Left renal cortex interstitium (tissue), 4 donors: ENCODE results near the gene AP5Z1. TPM values are rescaled to one million over a fixed set of nuclear protein-coding genes. Genes with fewer than 3 reads are reported as not detected.

Experiments
- DNase-seq, 4 donors: peaks; one replicate each; pipeline ENCODE4 v3.0.0-alpha.2; 2013; ENCODE audit warnings: low read depth in 4 of 4, low spot score in 2 of 4, missing footprints in 1 of 4
- polyA plus RNA-seq, 4 donors: library from polyadenylated mRNA; unstranded; fragments of 120-200 nt; gene quantifications; one replicate each; pipeline ENCODE4 v1.2.1, GENCODE V29; 2013; ENCODE audit not compliant: insufficient read length in 4 of 4

AP5Z1 gene
- polyA plus RNA-seq, 4 donors: 16.8 to 35.1 (median 27.5) TPM

DNA sequence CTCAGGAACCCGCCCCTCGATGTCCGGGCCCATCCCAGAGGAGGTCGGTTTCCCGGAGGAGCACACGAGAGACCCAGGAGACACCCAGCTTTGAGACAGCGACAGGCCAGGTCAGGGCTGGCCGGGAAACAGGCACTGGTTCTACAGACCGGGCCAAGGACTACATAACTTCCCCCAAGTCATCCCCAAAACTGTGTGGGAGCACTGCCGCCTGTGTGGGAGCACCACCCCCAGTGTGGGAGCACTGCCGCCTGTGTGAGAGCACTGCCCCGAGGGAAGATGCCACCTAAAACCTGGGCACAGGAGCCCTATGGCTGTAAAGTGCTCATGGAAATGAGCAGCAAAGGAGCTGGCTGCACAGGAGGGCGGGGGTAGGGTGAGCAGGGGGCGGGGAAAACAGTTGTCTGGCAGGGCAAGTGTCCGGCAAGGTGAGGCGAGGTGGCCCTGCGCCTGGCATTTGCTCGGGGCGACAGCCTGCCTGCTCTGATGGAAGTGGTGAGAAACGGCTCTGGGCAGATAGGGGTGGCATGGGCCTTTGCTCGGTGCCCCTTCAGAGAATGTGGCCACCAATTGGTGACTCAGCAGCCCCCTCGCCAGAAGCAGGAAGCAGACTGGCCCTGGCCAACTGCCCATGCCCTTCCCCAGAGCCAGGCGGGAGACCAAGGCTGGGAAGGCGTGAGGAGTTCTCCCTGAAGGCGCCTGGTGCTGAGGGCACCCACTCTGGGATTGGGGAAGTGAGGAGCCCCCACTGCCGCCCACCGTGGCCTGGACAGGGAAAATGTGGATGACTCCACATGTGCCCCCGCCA, 60.2 kb downstream of the AP5Z1 start:
- DNase-seq: no peak

DNA sequence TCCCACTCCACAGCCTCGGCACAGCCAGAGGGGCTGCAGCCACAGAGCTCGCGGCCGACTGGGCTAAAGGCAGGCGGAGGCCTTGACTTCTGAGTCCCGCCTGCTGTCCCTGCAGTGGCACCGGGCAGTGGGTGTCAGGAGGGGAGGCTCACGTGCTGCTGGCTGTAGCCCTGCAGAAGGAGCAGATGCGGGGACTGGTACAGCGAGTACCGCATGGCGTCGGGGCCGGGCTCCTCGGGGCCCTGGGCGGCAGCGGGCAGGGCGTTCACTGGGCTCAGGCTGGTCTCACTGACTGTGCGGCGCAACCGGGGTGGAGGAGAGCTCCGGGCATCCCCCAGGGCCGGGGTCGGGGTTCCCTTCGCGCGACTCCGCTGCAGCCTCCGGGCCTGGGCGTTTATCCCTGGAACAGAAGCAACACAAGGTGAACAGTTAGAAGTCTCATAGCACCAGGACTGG, 60.8 kb downstream of the AP5Z1 start:
- no peak for DNase-seq

DNA sequence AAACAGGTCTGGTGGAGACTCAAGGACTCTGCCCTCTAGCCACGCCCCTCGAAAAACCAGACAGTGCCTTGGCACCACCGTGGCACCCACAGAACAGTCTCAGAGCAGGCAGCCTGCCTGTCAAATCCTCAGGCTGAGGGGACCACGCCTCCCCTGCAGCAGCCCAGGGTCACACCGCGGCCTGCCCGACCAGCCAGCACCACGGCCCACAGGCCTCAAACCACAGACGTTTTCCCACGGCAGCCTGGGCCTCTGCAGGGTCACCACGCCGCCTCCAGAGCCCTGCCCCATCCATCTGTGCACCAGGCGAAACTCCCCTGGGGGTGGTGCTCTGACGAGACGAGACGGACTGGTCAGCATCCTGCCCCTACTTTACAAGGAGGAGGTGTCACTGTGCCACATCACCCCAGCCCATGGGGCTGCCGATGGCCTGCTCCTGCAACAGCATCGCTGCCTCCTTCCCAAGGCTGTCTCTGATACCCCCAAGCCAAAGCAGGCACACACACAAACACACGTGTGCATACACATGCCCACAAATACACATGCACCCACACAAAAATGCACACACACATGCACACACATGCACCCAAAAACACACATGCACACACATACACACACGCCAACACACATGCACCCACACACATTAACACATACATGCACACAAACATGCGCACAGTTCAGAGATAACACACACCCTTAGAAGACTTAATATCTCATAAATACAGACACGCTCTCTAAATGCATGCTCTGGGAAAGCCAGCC, 61.8 kb downstream of the AP5Z1 start:
- DNase-seq: no peak

DNA sequence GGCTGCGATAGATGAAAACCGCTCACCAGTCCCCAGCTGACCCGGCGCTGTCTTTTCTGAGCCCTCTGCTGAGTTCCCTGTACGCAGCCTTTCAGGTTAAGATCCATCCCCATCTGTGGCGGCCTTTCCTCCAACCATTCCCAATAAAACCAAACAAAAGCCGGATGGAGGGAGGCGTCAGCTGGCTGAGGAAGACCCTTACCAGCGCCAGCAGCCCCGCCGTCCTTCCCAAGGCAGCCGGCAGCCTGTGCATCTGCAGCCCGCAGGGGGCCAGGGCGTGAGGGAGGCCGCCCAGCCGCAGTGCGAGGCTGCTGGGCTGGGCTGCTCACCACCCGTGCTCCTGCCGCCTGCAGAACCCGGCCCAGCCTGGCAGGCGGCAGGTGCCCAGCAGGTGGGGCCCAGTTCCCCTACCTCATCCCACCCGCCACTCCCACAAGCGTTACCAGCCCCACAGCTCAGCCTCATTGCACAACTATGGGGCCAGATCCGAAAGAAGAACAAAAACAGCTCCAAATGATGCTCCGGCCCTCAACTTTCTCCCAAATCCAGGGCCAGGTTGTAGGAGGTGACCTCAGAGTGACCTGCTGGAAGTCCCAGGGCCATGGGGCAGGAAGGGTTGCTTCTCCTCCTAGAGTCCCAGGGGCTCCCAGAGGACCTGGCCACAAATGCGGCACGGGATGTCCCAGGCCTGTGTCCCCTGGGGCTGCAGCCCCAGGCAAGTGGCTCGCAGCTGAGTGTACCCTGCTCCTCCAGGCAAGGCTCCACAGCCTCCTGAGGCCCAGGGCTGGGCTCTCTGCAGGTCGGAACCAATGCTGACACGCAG, 62.6 kb downstream of the AP5Z1 start:
- no peak for DNase-seq

DNA sequence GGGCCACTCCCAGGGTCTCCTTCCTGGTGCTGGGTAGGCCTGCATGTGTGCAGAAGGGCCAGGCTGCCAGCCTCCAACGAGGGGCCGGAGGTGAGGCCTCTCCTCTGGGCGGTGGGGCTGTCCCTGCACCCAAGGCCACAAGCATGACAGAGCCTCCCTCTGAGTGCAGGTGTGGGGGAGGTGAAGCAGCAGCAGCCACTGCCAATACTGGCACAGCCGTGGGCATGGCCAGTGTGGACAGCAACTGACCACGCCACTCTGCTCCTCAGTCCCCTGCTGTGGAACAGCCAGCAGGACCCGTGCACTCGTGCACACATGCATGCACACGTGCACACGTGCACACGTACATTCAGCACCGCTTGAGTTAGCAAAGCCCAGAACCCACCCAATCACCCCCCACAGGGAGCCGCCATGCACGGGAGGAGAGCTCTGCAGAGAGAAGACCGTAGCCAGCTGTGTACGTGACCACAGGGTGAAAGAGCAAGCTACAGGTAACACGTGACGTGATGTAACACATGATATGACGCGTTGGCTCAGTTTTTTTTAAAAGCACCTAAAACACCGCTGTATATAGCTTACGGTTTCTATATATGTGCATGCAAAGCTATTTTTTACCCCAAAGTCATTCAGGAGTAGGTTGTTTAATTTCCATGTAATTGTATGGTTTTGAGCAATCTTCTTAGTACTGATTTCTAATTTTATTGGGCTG, 63.4 kb downstream of the AP5Z1 start:
- no peak for DNase-seq

DNA sequence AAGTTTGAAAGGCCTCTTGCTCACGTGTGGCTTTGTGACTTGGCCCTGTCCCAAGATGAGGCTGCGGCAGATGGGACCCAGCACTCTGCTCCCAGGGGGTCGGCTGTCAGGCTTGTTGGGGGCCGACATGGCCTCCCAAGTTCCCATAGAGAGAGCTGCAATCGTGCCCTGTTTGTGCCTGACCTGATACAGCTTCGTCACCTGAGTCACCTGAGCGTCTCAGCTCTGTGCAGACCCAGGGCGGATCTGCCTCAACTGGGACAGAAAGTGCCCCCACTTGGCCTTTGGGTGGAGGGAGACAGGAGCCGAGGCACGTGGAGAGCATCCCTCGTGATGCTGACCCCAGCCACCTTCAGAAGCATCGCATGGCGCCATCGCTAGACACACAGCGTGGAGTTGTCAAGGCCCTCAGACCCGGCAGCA, 64.7 kb downstream of the AP5Z1 start:
- DNase-seq: no peak

Other genes with a start within 250 kb of the AP5Z1 start
- gene FOXK1, start 93.3 kb upstream of the AP5Z1 start, polyA plus RNA-seq: 10 to 100 TPM; 11.5 to 23.0 (median 16.6) TPM
- gene PAPOLB, start 86.4 kb downstream of the AP5Z1 start, polyA plus RNA-seq: under 1 TPM; 0.08 to 0.13 (median 0.12) TPM
- 1 to 10 TPM; 1.5 to 2.9 (median 1.9) TPM for gene RADIL, start 108.1 kb downstream of the AP5Z1 start, polyA plus RNA-seq
- gene MMD2, start 183.6 kb downstream of the AP5Z1 start, polyA plus RNA-seq: under 1 TPM in 3 of 4 donors, not detected in 1; 0.06 to 0.17 (median 0.13) TPM